Pancreas (tissue), 10 donors: Measurements from ENCODE around the gene NUAK1. TPM values are rescaled to one million over a fixed set of nuclear protein-coding genes. Genes with fewer than 3 reads are reported as not detected.

ENCODE experiments used
- ATAC-seq, 4 donors: fragments of 200-7000 bp; cut with Tn5 transposase; one replicate each; pipeline versions ENCODE4 v1.8.0 to v1.9.1; 2020; ENCODE audit warnings: mild to moderate bottlenecking in 4 of 4, moderate library complexity in 4 of 4
- DNase-seq, 6 donors: peaks; one replicate each; pipeline ENCODE4 v3.0.0-alpha.2; 2020
- FAIRE-seq: peaks from 2 replicates; lab custom pipeline; 2012; peaks lifted over from hg19 to GRCh38; lab: Jason Lieb, UNC
- H3K27ac ChIP-seq, 4 donors: fragments of 200-600 bp; sonication (generic); 1 replicate in 3 of 4; 2 replicates in 1 of 4; pipeline versions ENCODE4 v1.5.0 to v1.8.0; 2020
- H3K27me3 ChIP-seq, 4 donors: fragments of 200-600 bp; one replicate each; pipeline ENCODE4 v1.8.0; 2021
- H3K36me3 ChIP-seq, 3 donors: fragments of 200-600 bp; sonication (generic) in 1 of 3; one replicate each; pipeline versions ENCODE4 v1.5.0 to v1.8.0; 2020 to 2021
- H3K4me1 ChIP-seq, 3 donors: fragments of 200-600 bp; one replicate each; pipeline ENCODE4 v1.8.0; 2021
- H3K4me3 ChIP-seq, 4 donors: fragments of 200-600 bp; sonication (generic) in 2 of 4; one replicate each; pipeline versions ENCODE4 v1.5.0 to v1.8.0; 2020 to 2021
- H3K9me3 ChIP-seq, 4 donors: fragments of 200-600 bp; one replicate each; pipeline ENCODE4 v1.8.0; 2021
- WGBS, 2 donors: extraction: QIAGEN DNeasy Blood & Tissue Kit; methylation state at CpG; one replicate each; pipeline ENCODE4 v1.1.7; 2013; 5-methylcytosine and 5-hydroxymethylcytosine counted together
- intact Hi-C, 3 donors: fragments of 100-400 bp; cut with DNase I; formaldehyde crosslinking; loops; one replicate each; pipeline versions ENCODE4 v1.11.1 to v1.14.2; 2022
- polyA plus RNA-seq, 2 donors: library from polyadenylated mRNA; stranded (reverse); fragments of 200-250 nt; gene quantifications; one replicate each; pipeline ENCODE4 v1.2.3, GENCODE V29; 2013
- total RNA-seq, 6 donors: library from RNA; stranded (reverse); fragmentation: NEBNext Ultra II Directional in 4 of 6; extraction: Animal tissue kit (Norgen Biotek cat#: 25700) in 4 of 6; gene quantifications; one replicate each; pipeline versions ENCODE4 v1.2.1 to v1.2.4, GENCODE V29; 2021 to 2023
- TF ChIP-seq, protein P1 (sequence below), 4 donors: fragments of 200-600 bp; sonication (generic) in 3 of 4; IDR thresholded peaks; one replicate each; pipeline versions ENCODE4 v1.5.0 to v1.8.0; 2021; ENCODE audit warnings: antibody characterized with exemption in 4 of 4
- donor health status: healthy with polysubstance abuse.
- donor health status: DM: no; HTN: no; CAD: no; lungs with moderate emphysema.
- donor health status: DM: no; HTN: no; CAD: no.
- donor health status: control.
- donor health status: control.
- donor health status: Bipolar disorder and iron deficiency.
- donor health status: DM: yes; HTN: yes; CAD: no.
- donor health status: DM: no; HTN: no; CAD: no.
- donor health status: DM: no; HTN: no; CAD: no.
- donor health status: DM: yes; HTN: yes; CAD: no.

The NUAK1 gene
- total and polyA plus RNA-seq, 8 donors, result 1.6 to 6.5 (median 2.6) TPM

DNA sequence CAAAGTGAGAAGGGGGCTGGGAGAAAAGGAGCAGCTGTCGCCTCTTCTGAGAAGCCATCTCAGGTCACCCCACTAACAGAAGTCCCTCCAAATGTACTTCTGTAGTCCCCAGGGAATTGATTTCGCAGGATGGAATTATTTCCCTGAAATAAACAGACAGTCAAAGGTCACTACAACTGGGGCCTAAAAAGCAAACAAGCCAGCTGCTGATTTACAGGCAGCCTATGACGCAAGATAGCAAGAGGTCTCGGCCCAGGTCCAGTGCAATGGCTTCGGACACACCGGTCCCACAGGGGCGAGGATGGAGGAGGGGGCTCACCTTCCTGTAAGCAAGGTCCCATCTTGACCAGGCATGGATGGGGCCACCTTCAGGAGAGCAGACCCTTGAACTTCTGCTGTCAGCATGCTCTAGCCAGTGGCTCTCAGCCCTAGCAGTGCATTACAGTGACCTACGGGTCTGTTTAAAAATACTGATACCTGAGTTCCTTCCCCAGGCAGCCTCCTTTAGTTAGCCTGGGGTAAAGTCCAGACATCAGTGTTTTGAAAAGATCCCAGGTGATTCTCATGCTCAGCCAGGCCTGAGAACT, 18.1 kb downstream of the NUAK1 start:
- Histone ChIP-seq H3K36me3 (no peaks in the 10 kb centered on the region), H3K27ac (no peak overlapping the region), H3K4me1 (peaks cover 0 to 9% (median 8%) of the 10 kb centered on the region in 3 donors), H3K9me3 (no peaks in the 10 kb centered on the region), H3K27me3 (no peaks in the 10 kb centered on the region), H3K4me3 (no peak overlapping the region)
- DNase-seq (peak in 1 of 6 donors; percentile 20), FAIRE-seq (no peak), ATAC-seq (peak; percentile 50 to 75 (median 66))
- WGBS, 2 donors, result 41 to 48% methylated on average over 8 of the region's 8 CpGs
- TF ChIP-seq, protein P1, sequence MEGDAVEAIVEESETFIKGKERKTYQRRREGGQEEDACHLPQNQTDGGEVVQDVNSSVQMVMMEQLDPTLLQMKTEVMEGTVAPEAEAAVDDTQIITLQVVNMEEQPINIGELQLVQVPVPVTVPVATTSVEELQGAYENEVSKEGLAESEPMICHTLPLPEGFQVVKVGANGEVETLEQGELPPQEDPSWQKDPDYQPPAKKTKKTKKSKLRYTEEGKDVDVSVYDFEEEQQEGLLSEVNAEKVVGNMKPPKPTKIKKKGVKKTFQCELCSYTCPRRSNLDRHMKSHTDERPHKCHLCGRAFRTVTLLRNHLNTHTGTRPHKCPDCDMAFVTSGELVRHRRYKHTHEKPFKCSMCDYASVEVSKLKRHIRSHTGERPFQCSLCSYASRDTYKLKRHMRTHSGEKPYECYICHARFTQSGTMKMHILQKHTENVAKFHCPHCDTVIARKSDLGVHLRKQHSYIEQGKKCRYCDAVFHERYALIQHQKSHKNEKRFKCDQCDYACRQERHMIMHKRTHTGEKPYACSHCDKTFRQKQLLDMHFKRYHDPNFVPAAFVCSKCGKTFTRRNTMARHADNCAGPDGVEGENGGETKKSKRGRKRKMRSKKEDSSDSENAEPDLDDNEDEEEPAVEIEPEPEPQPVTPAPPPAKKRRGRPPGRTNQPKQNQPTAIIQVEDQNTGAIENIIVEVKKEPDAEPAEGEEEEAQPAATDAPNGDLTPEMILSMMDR (IDR thresholded peaks at IDR 0.05), result no peak
- intact Hi-C loops, result no loop called here

DNA sequence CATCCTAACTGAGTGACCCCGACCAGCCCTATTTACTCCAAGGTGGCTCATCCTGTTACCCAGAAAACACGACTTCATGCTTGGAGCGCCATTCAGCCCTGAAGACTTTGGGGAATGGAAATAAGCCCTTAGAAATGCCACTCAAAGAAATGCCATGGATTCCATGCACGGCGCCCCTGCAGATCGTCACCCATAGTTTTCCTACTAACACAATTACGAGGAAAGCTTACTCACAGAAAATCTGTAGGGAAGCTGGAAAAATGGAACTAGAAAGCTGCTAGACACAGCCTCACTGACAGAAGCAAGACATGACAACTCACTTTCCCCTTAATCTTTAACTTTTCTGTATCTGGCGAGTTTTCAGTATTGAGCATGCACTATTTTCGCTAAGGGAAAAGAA, 19.5 kb downstream of the NUAK1 start:
- Histone ChIP-seq H3K36me3 (no peaks in the 10 kb centered on the region), H3K4me1 (peaks cover 0 to 9% (median 8%) of the 10 kb centered on the region in 3 donors), H3K9me3 (no peaks in the 10 kb centered on the region), H3K27ac (no peak overlapping the region), H3K4me3 (no peak overlapping the region), H3K27me3 (no peaks in the 10 kb centered on the region)
- FAIRE-seq, result no peak
- intact Hi-C loops, result no loop called here
- WGBS, 2 donors, result 78 to 82% methylated on average over 9 of the region's 9 CpGs
- TF ChIP-seq, protein P1 (IDR thresholded peaks at IDR 0.05), result no peak
- ATAC-seq, result no peak
- DNase-seq, result no peak

DNA sequence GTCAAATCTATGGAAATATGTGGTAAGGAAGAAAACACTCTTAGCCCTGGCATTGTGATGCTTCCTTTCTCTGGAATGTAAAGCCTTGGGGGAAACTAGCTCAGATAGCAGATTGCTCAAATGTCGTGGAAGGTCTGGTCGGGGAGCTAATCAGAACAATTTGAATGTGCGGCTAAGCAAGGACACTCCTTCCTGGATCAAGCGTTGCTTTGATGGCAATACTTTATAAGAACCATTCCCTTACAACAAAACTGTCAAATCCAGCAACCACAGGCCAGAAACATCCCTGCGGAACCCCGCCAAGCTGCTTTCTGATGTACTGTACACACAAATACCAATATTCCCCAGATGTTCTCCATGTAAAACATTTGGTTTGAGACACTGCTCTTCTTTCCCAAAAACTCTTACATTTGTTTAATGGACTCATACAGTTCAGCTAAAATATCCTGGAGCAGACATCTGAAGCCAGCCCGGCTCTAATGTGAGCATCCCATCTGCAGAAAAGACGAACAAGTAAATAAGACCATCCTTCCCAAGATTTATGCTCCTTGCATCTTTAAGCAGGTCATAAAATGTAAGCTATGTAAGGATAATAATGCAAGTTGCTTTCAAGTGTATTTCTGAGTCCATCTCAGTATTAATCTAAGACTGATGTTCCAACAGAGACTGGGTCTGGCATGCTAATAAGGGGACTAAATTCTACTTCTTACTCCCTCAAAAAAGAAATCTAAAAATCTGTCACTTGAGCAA, 20.2 kb downstream of the NUAK1 start:
- FAIRE-seq (no peak), ATAC-seq (no peak), DNase-seq (no peak)
- no peaks in the 10 kb centered on the region for H3K9me3 ChIP-seq
- no peaks in the 10 kb centered on the region for H3K27me3 ChIP-seq
- TF ChIP-seq, protein P1 (IDR thresholded peaks at IDR 0.05), result no peak
- H3K4me1 ChIP-seq, result peaks cover 0 to 9% (median 8%) of the 10 kb centered on the region in 3 donors
- intact Hi-C loops, result no loop called here
- no peaks in the 10 kb centered on the region for H3K36me3 ChIP-seq
- 86 to 91% methylated on average over 8 of the region's 8 CpGs for WGBS, 2 donors
- no peak overlapping the region for H3K4me3 ChIP-seq
- H3K27ac ChIP-seq, result no peak overlapping the region

DNA sequence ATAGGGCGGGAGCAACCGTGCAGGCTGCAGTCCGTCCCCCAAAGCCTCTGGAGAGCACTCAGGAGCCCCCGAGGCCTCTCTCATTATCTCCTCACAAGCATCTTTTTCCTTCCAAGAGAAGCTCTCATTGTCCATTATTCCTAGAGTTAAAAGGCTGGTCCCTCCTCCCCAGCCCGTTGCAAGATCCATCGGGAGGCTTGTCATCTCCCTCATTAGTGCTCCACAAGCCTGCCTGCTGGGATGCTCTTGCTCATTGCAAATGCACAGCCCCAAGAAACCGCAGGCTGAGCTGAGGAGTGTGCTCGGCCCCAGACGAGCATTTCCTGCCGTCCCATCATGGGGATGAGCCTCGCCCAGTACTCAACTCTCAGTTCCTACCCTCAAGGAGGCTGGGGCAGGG, 23.3 kb downstream of the NUAK1 start:
- no peaks in the 10 kb centered on the region for H3K27me3 ChIP-seq
- no peaks in the 10 kb centered on the region for H3K36me3 ChIP-seq
- peaks cover 0 to 9% (median 6%) of the 10 kb centered on the region in 3 donors for H3K4me1 ChIP-seq
- DNase-seq (no peak), ATAC-seq (no peak), FAIRE-seq (no peak)
- TF ChIP-seq, protein P1 (IDR thresholded peaks at IDR 0.05), result no peak
- no peak overlapping the region for H3K4me3 ChIP-seq
- intact Hi-C loops, result no loop called here
- no peak overlapping the region for H3K27ac ChIP-seq
- WGBS, 2 donors, result 83 to 84% methylated on average over 11 of the region's 11 CpGs
- H3K9me3 ChIP-seq, result no peaks in the 10 kb centered on the region
